Ovary (tissue), 9 donors: ENCODE measurements around the gene NOL9. TPM values are rescaled to one million over a fixed set of nuclear protein-coding genes. Genes with fewer than 3 reads are reported as not detected.

Experiments used
- DNase-seq, 5 donors: peaks; one replicate each; pipeline ENCODE4 v3.0.0-alpha.2; 2019 to 2020
- H3K27ac ChIP-seq, 2 donors: fragments of 200-600 bp; one replicate each; pipeline versions ENCODE4 v1.5.1 to v1.8.0; 2019 to 2022
- H3K27me3 ChIP-seq: fragments of 200-600 bp; one replicate; pipeline ENCODE4 v1.8.0; 2022
- H3K36me3 ChIP-seq: fragments of 200-600 bp; sonication (generic); one replicate; pipeline ENCODE4 v1.5.1; 2019
- H3K4me1 ChIP-seq: one replicate; pipeline ENCODE4 v1.8.1; 2013; ENCODE audit warnings: mild to moderate bottlenecking, moderate library complexity; ENCODE audit not compliant: insufficient read depth
- H3K4me3 ChIP-seq: fragments of 200-600 bp; sonication (generic); one replicate; pipeline ENCODE4 v1.5.1; 2017
- H3K9me3 ChIP-seq, 2 donors: fragments of 200-600 bp in 1 of 2; sonication (generic) in 1 of 2; one replicate each; pipeline versions ENCODE4 v1.5.1 to v1.8.1; 2013 to 2019; ENCODE audit warnings: mild to moderate bottlenecking in 1 of 2, moderate library complexity in 1 of 2
- EP300 ChIP-seq: sonication (generic); formaldehyde crosslinking; IDR thresholded peaks from one replicate; pipeline ENCODE4 v1.6.1; 2017; ENCODE audit warnings: antibody characterized with exemption
- POLR2A ChIP-seq: fragments of 450-650 bp; IDR thresholded peaks from one replicate; pipeline ENCODE4 v1.6.1; 2017; ENCODE audit warnings: antibody characterized with exemption, mild to moderate bottlenecking, moderate library complexity
- WGBS, 3 donors: extraction: QIAGEN DNeasy Blood & Tissue Kit in 1 of 3; methylation state at CpG; one replicate each; pipeline versions ENCODE4 v1.1.5 to v1.1.7; 2013 to 2017; 5-methylcytosine and 5-hydroxymethylcytosine counted together
- intact Hi-C, 4 donors: fragments of 100-400 bp; cut with DNase I; formaldehyde crosslinking; loops; one replicate each; pipeline versions ENCODE4 v1.11.0 to v1.15.1; 2022 to 2023
- polyA plus RNA-seq, 2 donors: library from polyadenylated mRNA; stranded (reverse); fragments of 200-250 nt in 1 of 2; fragments of 350-450 nt in 1 of 2; fragmentation: Illumina TruSeq in 1 of 2; extraction: RNeasy Lipid Tissue Mini Kit (QIAGEN cat#74804) in 1 of 2; gene quantifications; one replicate each; pipeline ENCODE4 v1.2.3, GENCODE V29; 2013 to 2014
- total RNA-seq, 7 donors: library from RNA; depleted of rRNA in 2 of 7; stranded (reverse); fragments of >200 nt in 2 of 7; fragmentation: NEBNext Ultra II Directional in 3 of 7; extraction: Animal tissue kit (Norgen Biotek cat#: 25700) in 3 of 7; gene quantifications; one replicate each; pipeline versions ENCODE4 v1.1.0 to v1.2.4, GENCODE V29; 2016 to 2023
- TF ChIP-seq, protein P1 (sequence below), 3 donors: fragments of 450-650 bp in 2 of 3; fragments of 200-600 bp in 1 of 3; IDR thresholded peaks; one replicate each; pipeline versions ENCODE4 v1.5.1 to v1.8.0; 2016 to 2022; ENCODE audit warnings: antibody characterized with exemption in 3 of 3, mild to moderate bottlenecking in 1 of 3
- donor health status: DM: no; HTN: no; CAD: no; lungs with moderate emphysema.
- donor health status: DM: no; HTN: no; CAD: no.
- donor health status: Bipolar disorder and iron deficiency.
- donor health status: DM: yes; HTN: yes; CAD: no.
- donor health status: DM: no; HTN: no; CAD: no.
- donor health status: DM: yes; HTN: yes; CAD: no.

The NOL9 gene
- total and polyA plus RNA-seq, 9 donors: 7.2 to 38.9 (median 25.8) TPM

DNA sequence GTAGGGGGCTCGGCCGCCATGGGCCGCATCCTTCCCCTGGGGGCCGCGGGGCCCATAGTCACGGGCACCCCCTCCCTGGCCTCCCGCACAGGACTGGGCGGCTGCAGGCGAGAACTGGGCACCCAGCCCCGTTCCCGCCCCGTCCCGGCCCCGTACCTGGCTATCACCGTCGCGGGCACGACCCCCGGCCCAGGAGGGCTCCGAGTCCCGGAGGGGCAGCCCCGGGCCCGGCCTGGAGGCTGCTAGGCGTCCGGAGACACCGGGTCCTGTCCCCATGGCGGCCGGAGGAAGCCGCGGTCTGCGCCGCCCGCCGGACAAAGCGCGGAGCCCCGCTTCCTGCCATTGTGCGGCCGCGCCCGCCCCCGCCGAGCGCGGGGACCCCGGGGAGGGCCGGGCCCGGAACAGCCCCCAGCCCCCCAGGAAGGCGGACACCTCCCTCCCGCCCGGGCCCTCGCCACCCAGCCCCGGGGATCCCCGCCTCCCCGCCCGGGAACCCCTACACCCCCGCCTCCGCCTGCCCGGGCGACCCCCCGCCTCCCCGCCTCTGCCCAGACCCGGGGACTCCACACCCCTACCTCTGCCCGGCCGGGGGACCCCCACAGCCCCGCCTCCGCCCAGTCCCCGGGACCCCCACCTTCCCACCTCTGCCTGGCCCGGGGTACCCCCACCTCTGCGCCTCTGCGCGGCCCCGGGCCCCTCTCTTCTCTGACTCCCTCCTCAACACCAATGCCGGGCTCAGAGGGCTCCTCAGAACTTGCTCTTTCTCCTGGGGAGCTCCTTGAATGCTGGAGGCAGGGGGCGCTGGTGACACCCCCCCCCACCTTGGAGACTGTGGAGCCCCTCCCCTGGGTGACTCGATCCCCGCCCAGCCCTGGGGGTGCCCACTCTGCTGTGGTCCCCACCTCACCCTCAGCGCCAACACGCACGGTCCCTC lies 68.9 kb downstream of the NOL9 start:
- H3K4me3 ChIP-seq: peak overlapping the region; percentile 32

GRCh38 chr1:6484826-6485167 lies 69.5 kb downstream of the NOL9 start:
- Histone ChIP-seq H3K4me3 (peak overlapping the region; percentile 32), H3K4me1 (no peaks in the 10 kb centered on the region), H3K27ac (no peak overlapping the region), H3K36me3 (no peaks in the 10 kb centered on the region), H3K27me3 (no peaks in the 10 kb centered on the region), H3K9me3 (no peaks in the 10 kb centered on the region)
- DNase-seq: no peak
- intact Hi-C loops: loop anchor here (5.0 to 10.0 kb wide), 3 partner anchors 158 to 163 kb away; no protein-coding TSS in a partner anchor
- TF ChIP-seq POLR2A: no peak
- no peak for TF ChIP-seq EP300
- TF ChIP-seq, protein P1, sequence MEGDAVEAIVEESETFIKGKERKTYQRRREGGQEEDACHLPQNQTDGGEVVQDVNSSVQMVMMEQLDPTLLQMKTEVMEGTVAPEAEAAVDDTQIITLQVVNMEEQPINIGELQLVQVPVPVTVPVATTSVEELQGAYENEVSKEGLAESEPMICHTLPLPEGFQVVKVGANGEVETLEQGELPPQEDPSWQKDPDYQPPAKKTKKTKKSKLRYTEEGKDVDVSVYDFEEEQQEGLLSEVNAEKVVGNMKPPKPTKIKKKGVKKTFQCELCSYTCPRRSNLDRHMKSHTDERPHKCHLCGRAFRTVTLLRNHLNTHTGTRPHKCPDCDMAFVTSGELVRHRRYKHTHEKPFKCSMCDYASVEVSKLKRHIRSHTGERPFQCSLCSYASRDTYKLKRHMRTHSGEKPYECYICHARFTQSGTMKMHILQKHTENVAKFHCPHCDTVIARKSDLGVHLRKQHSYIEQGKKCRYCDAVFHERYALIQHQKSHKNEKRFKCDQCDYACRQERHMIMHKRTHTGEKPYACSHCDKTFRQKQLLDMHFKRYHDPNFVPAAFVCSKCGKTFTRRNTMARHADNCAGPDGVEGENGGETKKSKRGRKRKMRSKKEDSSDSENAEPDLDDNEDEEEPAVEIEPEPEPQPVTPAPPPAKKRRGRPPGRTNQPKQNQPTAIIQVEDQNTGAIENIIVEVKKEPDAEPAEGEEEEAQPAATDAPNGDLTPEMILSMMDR (IDR thresholded peaks at IDR 0.05): no peak
- WGBS, 3 donors: 19 to 29% (median 24%) methylated on average over 13 of the region's 13 CpGs

More for the DNA sequence above, 68.9 kb downstream of the NOL9 start:
- no peak overlapping the region for H3K27ac ChIP-seq
- TF ChIP-seq POLR2A: no peak
- TF ChIP-seq, protein P1 (IDR thresholded peaks at IDR 0.05): no peak
- no peak for TF ChIP-seq EP300
- no peaks in the 10 kb centered on the region for H3K36me3 ChIP-seq
- WGBS, 3 donors: 2 to 7% (median 3%) methylated on average over 44 to 80 of the region's 80 CpGs
- DNase-seq: no peak
- peaks cover 3% of the 10 kb centered on the region for H3K4me1 ChIP-seq
- H3K9me3 ChIP-seq: no peaks in the 10 kb centered on the region
- H3K27me3 ChIP-seq: no peaks in the 10 kb centered on the region
- intact Hi-C loops: loop anchor here (5.0 to 10.0 kb wide), 3 partner anchors 157 to 162 kb away; no protein-coding TSS in a partner anchor

- no peak for TF ChIP-seq POLR2A
- TF ChIP-seq EP300: no peak
- TF ChIP-seq, protein P1 (IDR thresholded peaks at IDR 0.05): no peak
- Histone ChIP-seq H3K27me3 (no peaks in the 10 kb centered on the region), H3K4me3 (no peak overlapping the region), H3K27ac (no peak overlapping the region), H3K36me3 (no peaks in the 10 kb centered on the region), H3K4me1 (no peaks in the 10 kb centered on the region), H3K9me3 (no peaks in the 10 kb centered on the region)
- DNase-seq: no peak
- intact Hi-C loops: loop anchor here in 1 of 4 donors (10.0 kb wide), 1 partner anchor 161 kb away; no protein-coding TSS in a partner anchor
- 95 to 98% (median 97%) methylated on average over 7 of the region's 7 CpGs for whole genome bisulfite sequencing, 3 donors
Measured at GRCh38 chr1:6483761-6484117, 70.6 kb downstream of the NOL9 start.

DNA sequence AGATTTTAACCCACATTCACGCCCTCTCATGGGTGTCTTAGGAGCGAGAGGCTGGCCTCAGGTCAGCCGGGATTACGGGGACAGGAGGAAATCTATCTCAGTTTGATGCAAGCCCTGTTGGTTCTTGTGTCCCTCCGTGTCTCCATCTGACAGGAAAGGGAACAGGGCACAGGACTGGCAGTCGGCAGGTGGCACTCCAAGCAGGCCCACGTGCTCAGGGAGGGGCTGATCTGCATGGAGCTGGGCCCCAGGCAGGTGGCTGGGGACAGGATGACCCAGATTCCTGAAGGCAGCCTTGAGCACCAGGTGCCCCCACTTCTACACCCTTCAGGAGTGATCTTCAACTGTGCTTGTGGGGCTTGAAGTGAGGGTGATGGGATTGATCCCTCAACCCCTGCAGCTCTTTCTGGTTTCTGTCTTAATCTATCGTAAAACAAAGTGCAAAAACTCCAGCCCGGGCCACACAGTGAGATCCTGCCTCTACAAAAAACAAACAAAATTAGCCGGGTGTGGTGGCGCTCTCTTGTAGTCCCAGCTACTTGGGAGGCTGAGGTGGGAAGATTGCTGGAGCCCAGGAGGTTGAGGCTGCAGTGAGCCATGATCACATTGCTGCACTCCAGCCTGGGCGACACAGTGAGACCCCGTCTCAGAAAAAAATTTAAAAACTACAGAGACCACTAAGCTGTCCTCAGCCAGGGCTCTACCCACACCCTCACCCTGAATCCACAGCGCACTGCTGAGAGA lies 71.1 kb downstream of the NOL9 start:
- Histone ChIP-seq H3K4me3 (no peak overlapping the region), H3K27ac (no peak overlapping the region), H3K27me3 (no peaks in the 10 kb centered on the region), H3K36me3 (no peaks in the 10 kb centered on the region), H3K9me3 (no peaks in the 10 kb centered on the region), H3K4me1 (no peaks in the 10 kb centered on the region)
- DNase-seq: no peak
- no peak for TF ChIP-seq POLR2A
- TF ChIP-seq, protein P1 (IDR thresholded peaks at IDR 0.05): no peak
- no peak for TF ChIP-seq EP300
- intact Hi-C loops: loop anchor here in 1 of 4 donors (10.0 kb wide), 1 partner anchor 162 kb away; no protein-coding TSS in a partner anchor
- 84 to 85% (median 84%) methylated on average over 14 of the region's 14 CpGs for WGBS, 3 donors
